DMS153 treated with DMSO at 0.1 percent for 48 hours (cell line): ENCODE results near the gene RAB22A.

Experiments used
- DNase-seq: peaks from one replicate; lab custom pipeline; 2025; ENCODE audit not compliant: unreplicated experiment; lab: John Stamatoyannopoulos, UW

RAB22A gene

GRCh38 chr20:58384821-58385220, 75.3 kb downstream of the RAB22A start:
- DNase-seq: no peak

DNA sequence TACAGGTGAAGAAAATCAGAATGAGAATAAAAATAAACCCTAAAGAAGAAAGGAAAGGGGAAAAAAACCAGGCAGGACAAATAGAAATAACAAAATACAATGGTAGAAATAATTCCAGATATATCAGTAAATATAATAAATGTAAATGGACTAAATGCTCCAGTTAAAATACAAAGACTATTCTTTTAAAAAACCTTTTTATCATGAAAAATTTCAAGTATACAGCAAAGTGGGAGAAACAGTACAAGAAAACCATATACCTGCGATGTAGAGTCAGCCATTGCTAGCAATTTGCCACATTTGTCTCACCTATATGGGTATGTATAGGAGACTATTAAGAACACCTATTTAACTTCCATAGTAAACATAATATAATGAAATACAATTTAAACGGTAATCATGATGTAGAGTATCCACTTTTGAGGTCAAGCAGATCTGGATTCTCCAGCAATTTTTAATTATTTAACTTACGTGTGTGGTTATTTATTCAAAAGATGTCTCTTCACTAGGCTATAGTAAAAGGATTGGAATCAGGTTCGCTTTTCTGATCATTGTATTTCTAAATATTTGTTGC, 78.6 kb downstream of the RAB22A start:
- no peak for DNase-seq

- peak; percentile 93 for DNase-seq
Observed at GRCh38 chr20:58388882-58389323, 79.4 kb downstream of the RAB22A start, which contains the start of gene VAPB. VAPB (plus strand) TSS chr20:58389229; CDS start chr20:58389460, 231 bp downstream.

DNA sequence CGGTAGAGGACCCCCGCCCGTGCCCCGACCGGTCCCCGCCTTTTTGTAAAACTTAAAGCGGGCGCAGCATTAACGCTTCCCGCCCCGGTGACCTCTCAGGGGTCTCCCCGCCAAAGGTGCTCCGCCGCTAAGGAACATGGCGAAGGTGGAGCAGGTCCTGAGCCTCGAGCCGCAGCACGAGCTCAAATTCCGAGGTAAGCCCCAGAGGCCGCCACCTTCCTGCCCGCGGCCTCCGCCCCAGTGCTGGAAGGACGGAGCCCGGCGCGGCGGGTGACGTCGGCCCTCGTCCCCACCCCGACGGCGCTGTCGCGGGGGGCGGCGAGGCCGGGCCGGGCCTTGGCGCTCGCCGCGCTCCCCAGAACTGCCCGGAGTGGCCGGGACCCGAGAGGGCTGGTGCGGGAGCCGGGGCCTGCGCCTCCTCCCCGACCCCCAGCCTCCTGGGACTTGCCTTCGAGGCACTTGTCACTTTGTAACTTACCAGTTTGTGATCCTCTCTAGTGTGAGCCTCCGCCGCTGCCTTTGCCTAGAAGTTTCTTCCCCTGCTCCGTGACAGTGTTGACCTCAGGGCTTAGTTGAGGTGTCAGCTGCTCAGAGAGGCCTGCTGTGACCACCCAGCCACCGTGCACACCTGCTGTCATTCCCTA, 79.9 kb downstream of the RAB22A start:
- DNase-seq: no peak

DNA sequence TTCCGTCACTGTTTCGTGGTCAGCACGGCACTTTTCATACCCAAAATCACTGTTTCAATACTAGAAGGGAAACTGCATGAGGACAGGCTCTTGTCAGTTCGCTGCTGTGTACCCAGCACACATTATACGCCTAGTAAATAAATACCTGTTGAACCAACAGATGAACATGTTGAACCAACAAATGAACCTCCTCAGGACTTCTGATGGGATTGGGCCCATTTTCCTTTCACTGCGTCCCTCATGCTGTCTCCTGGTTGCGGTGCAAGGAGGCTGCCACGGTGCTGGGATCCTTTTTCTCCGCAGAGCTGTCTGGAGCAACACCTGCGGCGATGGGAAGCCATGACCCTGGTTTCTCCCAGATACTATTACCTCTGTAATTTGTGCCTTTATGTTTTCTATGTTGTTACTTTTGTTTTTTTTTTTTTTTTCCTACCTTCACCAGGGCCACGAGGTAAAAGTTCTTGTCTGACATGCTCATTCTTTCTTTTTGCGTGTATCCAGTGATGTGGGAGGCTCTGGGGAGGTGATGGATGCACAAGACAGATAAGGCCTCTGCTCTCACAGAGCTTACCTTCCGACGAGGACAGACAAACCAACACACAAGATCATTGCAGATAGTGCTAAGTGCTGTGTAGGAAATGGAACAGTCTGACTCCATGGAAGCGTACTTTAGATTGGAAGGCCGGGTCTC, 80.6 kb downstream of the RAB22A start:
- DNase-seq: no peak

- DNase-seq: no peak
Observed at GRCh38 chr20:58390659-58391035, 81.1 kb downstream of the RAB22A start.

DNA sequence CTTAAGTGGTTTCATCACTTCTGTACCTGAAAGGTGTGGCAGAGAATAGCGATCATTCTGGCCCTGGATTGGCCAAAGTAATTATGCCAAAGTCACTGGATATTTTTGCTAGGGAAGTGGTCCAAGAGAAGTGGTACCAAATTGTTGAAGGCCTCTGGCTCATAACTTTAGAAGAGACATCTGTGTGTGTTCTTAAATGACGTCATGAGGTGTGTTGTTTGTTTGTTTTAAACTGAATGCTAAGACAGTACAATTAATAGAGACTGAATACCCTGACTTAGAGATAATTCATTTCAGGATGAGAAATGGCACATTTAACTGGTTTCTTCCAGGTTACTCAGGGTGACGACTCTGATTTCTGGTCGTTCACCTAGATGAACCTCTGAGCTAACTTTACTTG, 82.8 kb downstream of the RAB22A start:
- no peak for DNase-seq

- DNase-seq: no peak
Observed at GRCh38 chr20:58393299-58393698, 83.8 kb downstream of the RAB22A start.

- no peak for DNase-seq
Observed at GRCh38 chr20:58394801-58395200, 85.3 kb downstream of the RAB22A start.

- DNase-seq: no peak
Observed at GRCh38 chr20:58395604-58396003, 86.1 kb downstream of the RAB22A start.

GRCh38 chr20:58397429-58397828, 87.9 kb downstream of the RAB22A start:
- no peak for DNase-seq

GRCh38 chr20:58398254-58398653, 88.7 kb downstream of the RAB22A start:
- DNase-seq: no peak

GRCh38 chr20:58399926-58400325, 90.4 kb downstream of the RAB22A start:
- no peak for DNase-seq

DNA sequence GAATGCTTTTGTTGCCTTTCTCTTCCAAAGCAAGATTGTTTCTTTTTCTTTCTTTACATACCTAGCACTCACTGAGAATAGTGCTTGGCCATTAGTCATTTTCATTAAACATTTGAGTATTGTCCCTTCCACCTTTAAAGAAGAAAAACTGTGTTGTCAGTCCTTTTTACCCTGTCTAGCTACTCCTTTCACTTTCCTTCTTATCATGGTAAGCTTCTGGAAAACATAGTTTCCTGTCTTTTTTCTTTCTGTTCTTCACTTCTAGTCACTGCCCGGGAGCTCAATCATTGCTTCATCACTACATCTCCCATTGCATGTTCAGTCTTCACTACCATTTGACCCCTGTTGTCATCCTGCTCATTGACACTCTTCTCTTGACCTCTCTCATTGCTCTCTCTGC, 91.6 kb downstream of the RAB22A start:
- no peak for DNase-seq

DNA sequence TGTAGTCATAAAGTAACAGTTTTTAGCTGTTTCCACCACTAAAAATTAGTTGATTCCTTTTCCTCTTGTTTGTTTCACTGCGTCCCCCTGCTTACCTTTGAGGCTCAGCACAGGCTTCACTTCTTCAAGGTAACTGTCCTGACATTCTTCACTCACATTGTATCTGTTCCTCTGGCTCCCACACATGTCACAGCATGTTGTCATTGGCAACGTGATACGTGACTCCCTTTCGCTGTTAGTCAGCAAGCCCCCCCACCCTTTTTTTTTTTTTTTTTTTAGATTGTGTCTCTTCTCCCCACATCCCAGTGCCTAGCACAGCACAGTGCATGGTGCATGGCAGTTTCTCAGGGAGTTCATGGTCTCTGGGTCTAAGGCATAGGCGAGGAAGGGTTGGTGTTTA, 92.8 kb downstream of the RAB22A start:
- DNase-seq: no peak

GRCh38 chr20:58402827-58403226, 93.3 kb downstream of the RAB22A start:
- no peak for DNase-seq

DNA sequence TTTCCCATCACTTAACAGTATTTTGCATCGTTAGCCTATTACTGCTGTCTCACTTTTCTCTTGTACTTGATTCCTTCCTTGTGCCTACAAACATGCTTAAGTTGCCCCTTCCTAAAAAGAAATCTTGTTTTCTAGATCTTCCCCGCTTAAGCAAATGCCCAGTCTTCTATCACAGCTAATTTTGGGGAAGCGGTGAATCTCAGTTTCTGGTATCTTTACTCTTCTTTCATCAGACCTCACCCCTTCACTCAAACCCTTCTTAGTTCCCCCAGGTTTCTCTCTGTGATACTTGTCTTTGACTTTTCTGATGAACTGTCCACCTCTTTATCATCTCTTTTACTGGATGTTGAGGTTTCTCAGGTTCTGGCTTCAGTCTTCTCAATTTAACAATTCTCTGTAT, 93.8 kb downstream of the RAB22A start:
- DNase-seq: no peak

GRCh38 chr20:58405504-58406291, 96.2 kb downstream of the RAB22A start:
- DNase-seq: no peak

- no peak for DNase-seq
Observed at GRCh38 chr20:58406422-58407001, 97.0 kb downstream of the RAB22A start.

- DNase-seq: no peak
Observed at GRCh38 chr20:58407201-58407873, 97.8 kb downstream of the RAB22A start.
